Retinal pigment epithelial cell (primary cell): ENCODE data around the gene BCAS1.
"Not testable (repeated sequence)": the region's sequence is repeated elsewhere in the genome, so short reads cannot be mapped to it uniquely, and the experiment has no call there.

Experiments used
- DNase-seq: peaks from one replicate; pipeline ENCODE4 v3.0.0-alpha.2; 2010; ENCODE audit warnings: low read depth
- H3K4me3 ChIP-seq: 2 replicates; pipeline ENCODE4 v1.5.1; 2011; ENCODE audit warnings: mild to moderate bottlenecking, low read length, control low read depth, moderate library complexity
- TF ChIP-seq, protein P1 (sequence below): conservative IDR thresholded peaks from 2 replicates; pipeline ENCODE4 v1.5.1; 2011; ENCODE audit warnings: low read depth, low read length, control low read depth, inconsistent platforms

Gene BCAS1

DNA sequence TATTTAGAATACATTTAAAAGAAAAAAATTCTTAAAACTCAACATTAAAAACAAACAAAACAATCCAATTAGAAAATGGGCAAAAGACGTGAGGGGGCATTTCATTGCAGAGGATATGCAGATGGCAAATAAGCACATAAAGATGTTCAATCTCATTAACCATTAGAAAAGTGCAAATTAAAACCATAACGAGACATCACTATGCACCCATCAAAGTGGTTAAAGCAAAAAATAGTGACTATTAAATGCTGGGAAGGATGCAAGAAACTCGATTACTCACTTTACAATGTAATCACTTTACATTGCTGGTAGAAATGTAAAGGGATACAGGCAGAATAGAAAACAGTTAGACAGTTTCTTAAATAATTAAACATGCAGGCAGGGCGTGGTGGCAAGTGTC lies 59.0 kb downstream of the BCAS1 start:
- TF ChIP-seq, protein P1, sequence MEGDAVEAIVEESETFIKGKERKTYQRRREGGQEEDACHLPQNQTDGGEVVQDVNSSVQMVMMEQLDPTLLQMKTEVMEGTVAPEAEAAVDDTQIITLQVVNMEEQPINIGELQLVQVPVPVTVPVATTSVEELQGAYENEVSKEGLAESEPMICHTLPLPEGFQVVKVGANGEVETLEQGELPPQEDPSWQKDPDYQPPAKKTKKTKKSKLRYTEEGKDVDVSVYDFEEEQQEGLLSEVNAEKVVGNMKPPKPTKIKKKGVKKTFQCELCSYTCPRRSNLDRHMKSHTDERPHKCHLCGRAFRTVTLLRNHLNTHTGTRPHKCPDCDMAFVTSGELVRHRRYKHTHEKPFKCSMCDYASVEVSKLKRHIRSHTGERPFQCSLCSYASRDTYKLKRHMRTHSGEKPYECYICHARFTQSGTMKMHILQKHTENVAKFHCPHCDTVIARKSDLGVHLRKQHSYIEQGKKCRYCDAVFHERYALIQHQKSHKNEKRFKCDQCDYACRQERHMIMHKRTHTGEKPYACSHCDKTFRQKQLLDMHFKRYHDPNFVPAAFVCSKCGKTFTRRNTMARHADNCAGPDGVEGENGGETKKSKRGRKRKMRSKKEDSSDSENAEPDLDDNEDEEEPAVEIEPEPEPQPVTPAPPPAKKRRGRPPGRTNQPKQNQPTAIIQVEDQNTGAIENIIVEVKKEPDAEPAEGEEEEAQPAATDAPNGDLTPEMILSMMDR = no peak

DNA sequence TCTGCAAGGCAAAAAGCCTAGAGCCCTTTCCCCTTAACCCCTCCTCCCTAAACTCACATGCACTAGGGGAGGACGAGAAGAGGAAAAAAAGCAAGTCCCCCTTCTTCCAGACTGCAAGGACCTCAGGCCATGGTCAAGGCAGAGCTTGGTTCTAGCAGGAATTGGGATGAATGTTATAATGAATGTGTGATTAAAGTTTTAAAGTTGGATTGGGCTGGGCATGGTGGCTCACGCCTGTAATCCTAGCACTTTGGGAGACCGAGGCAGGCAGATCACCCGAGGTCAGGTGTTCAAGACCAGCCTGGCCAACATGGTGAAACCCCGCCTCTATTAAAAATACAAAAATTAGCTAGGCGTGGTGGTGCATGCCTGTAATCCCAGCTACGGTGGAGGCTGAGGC lies 64.2 kb downstream of the BCAS1 start:
- not testable (repeated sequence) for H3K4me3 ChIP-seq

More for the DNA sequence above, 59.0 kb downstream of the BCAS1 start:
- no peak overlapping the region for H3K4me3 ChIP-seq
- no peak for DNase-seq

DNA sequence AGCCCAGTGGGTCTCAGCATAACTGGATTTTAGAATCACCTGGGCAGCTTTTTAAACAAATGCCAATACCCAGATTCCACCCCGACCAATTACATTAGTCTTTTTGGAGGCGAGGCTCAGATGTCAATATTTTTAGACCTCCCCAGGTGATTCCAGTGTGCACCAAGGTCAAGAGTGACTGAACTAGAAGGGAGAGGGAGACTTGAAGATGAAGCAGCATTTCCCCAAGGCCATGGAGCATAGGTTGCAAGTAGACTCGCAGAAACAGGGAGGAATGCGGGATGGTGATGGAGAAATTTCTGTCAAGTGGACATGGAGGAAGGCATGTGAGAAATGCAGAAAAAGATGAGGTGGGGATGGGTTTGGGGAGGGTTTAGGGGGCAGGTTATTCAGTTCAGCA lies 64.9 kb downstream of the BCAS1 start:
- no peak overlapping the region for H3K4me3 ChIP-seq
- TF ChIP-seq, protein P1 = no peak
- DNase-seq = no peak

More for the DNA sequence above, 64.2 kb downstream of the BCAS1 start:
- not testable (repeated sequence) for DNase-seq

DNA sequence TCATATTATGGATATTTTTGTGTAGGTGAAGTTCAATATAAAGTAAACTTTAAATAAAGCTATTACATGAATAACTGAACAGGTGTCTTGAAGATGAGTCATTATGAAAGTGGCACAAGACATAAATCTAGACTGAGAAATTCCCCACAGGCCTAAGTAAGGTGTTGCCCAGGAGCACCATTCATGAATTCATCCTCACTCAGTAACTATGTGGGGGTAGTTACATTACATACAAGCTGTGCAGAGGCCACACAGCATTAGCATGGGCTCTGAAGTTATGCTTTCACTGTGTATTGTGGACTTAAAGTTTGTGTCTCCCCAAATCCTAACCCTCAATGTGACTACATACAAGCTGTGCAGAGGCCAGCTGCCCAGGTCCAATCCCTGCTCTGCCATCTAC lies 65.9 kb downstream of the BCAS1 start:
- H3K4me3 ChIP-seq = no peak overlapping the region
- no peak for DNase-seq
- TF ChIP-seq, protein P1 = no peak

DNA sequence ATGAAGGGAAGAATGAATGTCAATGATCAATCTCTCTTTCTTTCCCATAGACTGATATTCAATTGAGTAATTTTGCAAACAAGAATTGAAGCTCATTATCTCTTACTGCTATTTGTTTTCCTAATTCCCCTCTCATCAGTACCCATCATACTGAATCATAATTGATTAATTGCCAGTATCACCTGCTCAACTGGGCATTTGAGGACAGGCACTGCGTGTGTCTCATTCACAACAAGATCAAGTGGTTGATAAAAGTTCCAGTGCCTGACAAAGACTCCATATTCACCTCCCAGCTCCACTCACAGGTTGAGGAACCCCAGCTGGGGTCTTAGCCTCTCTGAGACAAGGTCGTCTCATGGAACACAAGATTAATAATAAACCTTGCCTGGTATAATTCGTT lies 67.7 kb downstream of the BCAS1 start:
- H3K4me3 ChIP-seq = no peak overlapping the region
- no peak for DNase-seq
- TF ChIP-seq, protein P1 = no peak

DNA sequence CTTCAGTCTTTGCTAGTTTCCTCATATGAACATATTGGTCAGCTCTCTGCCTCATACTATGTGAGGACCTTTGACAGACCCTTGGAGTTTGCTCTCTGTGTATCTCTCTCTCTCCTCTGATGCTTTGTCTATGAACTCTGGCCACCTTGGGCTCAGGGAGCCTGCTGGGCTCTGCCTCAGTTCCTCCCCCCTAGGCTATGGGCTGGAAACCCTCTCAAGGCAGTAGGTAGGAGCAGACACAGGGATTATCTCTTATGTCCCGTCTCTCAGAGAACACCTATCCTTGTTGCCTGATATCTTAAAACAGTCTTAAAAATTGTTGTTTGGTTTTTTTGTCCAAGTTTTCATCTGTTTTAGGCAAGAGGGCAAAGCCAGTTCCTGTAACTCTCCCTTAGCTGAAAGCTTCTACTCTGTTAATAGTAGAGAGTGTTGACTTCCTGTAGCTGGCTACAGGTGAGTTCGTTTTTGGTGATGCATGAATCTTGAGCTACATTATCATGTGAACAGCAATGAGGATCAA lies 68.3 kb downstream of the BCAS1 start:
- TF ChIP-seq, protein P1 = no peak
- DNase-seq = no peak
- H3K4me3 ChIP-seq = no peak overlapping the region

DNA sequence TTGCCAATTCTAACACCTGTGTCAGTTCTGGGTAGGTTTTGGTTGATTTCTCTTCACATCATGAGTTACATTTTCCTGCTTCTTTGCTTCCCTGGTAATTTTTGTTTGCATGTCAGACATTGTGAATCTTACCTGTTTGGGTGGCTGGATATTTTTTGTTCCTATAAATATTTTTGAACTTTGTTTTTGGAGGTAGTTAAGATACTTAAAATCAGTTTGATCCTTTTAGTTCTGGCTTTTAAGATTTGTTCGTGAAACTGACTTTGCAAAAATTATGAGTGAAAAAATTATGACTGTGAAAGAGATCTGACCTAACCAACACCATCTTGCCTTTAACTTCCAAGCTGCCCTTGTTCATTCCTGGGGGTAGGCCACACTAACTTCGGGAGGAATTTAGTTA lies 69.5 kb downstream of the BCAS1 start:
- DNase-seq = no peak
- TF ChIP-seq, protein P1 = no peak
- no peak overlapping the region for H3K4me3 ChIP-seq

DNA sequence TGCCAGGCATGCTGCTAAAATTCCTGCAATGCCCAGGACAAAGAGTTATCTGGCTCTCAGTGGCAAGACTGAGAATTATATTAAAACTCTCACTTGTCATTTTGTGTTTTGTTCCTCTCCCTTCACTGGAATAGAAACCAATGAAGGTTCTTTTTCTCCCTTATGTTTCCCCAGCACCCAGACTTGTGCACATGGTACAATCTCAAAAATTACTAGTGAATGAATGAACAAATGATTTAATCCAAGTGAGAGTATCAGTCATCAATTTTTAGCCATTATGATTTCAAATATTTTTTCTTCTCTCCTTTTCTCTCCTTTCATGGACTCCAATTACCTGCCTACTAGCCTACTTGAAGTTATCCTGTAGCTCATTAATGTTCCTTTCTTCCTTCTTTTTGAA lies 70.1 kb downstream of the BCAS1 start:
- no peak for DNase-seq
- no peak overlapping the region for H3K4me3 ChIP-seq
- TF ChIP-seq, protein P1 = no peak
